ENCODE results near the gene MOB1A.
A peak's percentile ranks its signal among the peaks of the same experiment; 100 is the strongest.
"Not testable (repeated sequence)": the region's sequence is repeated elsewhere in the genome, so short reads cannot be mapped to it uniquely, and the experiment has no call there.

Gene MOB1A

GRCh38 chr2:74178211-74179062, at the start of gene MOB1A:
MOB1A (minus strand) TSS chr2:74178879; CDS start chr2:74178674, 205 bp downstream.
- DNase-seq (ENCODE audit: low spot score) = peak; percentile 99

- DNase-seq (ENCODE audit: low spot score) = no peak
Observed at GRCh38 chr2:74227646-74228045, 49.0 kb upstream of the MOB1A start.

- DNase-seq (ENCODE audit: low spot score) = peak; percentile 54
Observed at GRCh38 chr2:74226648-74227213, 48.1 kb upstream of the MOB1A start.

- no peak for DNase-seq (ENCODE audit: low spot score)
Observed at GRCh38 chr2:74225698-74226459, 47.2 kb upstream of the MOB1A start.

- no peak for DNase-seq (ENCODE audit: low spot score)
Observed at GRCh38 chr2:74223941-74224770, 45.5 kb upstream of the MOB1A start.

GRCh38 chr2:74222300-74222650, 43.6 kb upstream of the MOB1A start:
- DNase-seq (ENCODE audit: low spot score) = no peak

- no peak for DNase-seq (ENCODE audit: low spot score)
Observed at GRCh38 chr2:74221604-74222299, 43.1 kb upstream of the MOB1A start.

GRCh38 chr2:74221091-74221490, 42.4 kb upstream of the MOB1A start:
- DNase-seq (ENCODE audit: low spot score) = no peak

GRCh38 chr2:74219846-74220486, 41.3 kb upstream of the MOB1A start:
- no peak for DNase-seq (ENCODE audit: low spot score)

- DNase-seq (ENCODE audit: low spot score) = no peak
Observed at GRCh38 chr2:74216642-74217041, 38.0 kb upstream of the MOB1A start.

GRCh38 chr2:74215771-74216170, 37.1 kb upstream of the MOB1A start:
- DNase-seq (ENCODE audit: low spot score) = not testable (repeated sequence)

GRCh38 chr2:74212702-74213410, 34.2 kb upstream of the MOB1A start:
- DNase-seq (ENCODE audit: low spot score) = no peak

- DNase-seq (ENCODE audit: low spot score) = no peak
Observed at GRCh38 chr2:74206180-74206688, 27.6 kb upstream of the MOB1A start.

GRCh38 chr2:74205596-74205995, 26.9 kb upstream of the MOB1A start:
- no peak for DNase-seq (ENCODE audit: low spot score)

- no peak for DNase-seq (ENCODE audit: low spot score)
Observed at GRCh38 chr2:74205113-74205512, 26.4 kb upstream of the MOB1A start.

GRCh38 chr2:74204436-74204835, 25.8 kb upstream of the MOB1A start:
- no peak for DNase-seq (ENCODE audit: low spot score)

- peak; percentile 72 for DNase-seq (ENCODE audit: low spot score)
Observed at GRCh38 chr2:74201596-74201995, 22.9 kb upstream of the MOB1A start.

- DNase-seq (ENCODE audit: low spot score) = no peak
Observed at GRCh38 chr2:74201196-74201595, 22.5 kb upstream of the MOB1A start.

- DNase-seq (ENCODE audit: low spot score) = no peak
Observed at GRCh38 chr2:74199871-74200305, 21.2 kb upstream of the MOB1A start.

- DNase-seq (ENCODE audit: low spot score) = no peak
Observed at GRCh38 chr2:74199275-74199701, 20.6 kb upstream of the MOB1A start.
